NB4 (cell line): ENCODE measurements around the gene SOX1.

Source experiments
- POLR2A ChIP-seq: IDR thresholded peaks from 2 replicates; pipeline ENCODE4 v1.6.1; 2011; ENCODE audit warnings: mild to moderate bottlenecking; ENCODE audit not compliant: insufficient read length; ENCODE audit errors: extremely low read depth
- TF ChIP-seq, protein P1 (sequence below): IDR thresholded peaks from one replicate; pipeline ENCODE4 v1.5.1; 2012; ENCODE audit warnings: low read depth, low read length

- TF ChIP-seq, protein P1, sequence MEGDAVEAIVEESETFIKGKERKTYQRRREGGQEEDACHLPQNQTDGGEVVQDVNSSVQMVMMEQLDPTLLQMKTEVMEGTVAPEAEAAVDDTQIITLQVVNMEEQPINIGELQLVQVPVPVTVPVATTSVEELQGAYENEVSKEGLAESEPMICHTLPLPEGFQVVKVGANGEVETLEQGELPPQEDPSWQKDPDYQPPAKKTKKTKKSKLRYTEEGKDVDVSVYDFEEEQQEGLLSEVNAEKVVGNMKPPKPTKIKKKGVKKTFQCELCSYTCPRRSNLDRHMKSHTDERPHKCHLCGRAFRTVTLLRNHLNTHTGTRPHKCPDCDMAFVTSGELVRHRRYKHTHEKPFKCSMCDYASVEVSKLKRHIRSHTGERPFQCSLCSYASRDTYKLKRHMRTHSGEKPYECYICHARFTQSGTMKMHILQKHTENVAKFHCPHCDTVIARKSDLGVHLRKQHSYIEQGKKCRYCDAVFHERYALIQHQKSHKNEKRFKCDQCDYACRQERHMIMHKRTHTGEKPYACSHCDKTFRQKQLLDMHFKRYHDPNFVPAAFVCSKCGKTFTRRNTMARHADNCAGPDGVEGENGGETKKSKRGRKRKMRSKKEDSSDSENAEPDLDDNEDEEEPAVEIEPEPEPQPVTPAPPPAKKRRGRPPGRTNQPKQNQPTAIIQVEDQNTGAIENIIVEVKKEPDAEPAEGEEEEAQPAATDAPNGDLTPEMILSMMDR, result no peak
- no peak for TF ChIP-seq POLR2A
These were observed 40.3 kb downstream of the SOX1 start for GRCh38 chr13:112107289-112107688.
